GM19035 (cell line): ENCODE data around the gene CYP1A2.

Experiments used
- ATAC-seq: cut with Tn5 transposase; IDR thresholded peaks from one replicate; pipeline ENCODE4 v1.9.1; 2021; ENCODE audit not compliant: unreplicated experiment

CYP1A2 gene

DNA sequence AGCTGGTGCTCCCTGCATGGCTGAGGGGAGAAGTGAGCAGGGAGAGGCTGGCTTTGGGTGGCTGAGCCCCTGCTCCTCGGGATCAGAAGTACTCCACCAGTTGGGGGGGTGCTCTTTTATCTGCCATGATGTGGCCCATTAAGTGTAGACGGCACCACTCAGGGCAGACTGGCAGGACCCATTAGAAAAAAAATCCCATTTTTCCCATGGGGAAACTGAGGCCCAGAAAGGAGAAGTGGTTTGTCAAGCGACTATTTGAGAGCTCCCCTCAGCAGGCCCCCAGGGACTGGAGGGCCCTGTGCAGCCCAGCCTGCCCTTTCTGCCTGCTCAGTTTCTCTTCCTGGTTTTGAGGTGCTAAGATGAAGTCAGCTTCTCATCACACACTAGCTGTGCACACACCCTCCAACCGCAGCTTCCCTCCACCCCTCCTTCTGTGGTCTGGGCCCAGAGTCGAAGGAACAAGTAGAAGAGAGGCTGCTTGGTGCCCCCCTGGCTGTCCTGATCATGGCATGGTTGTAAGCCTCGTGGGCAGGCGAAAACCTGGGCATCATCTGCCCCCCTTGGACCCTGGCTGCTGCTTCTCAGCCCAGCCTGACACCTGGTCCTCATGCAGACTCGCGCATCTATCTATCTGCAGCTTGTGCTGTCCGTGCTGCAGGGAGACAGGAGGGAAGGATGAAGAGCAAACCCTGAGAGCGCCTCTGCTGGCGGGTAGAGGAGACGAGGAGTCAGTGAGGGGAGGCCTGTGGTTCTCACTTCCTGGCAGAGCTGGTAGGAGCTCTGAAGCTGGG is 38.8 kb downstream of the CYP1A2 start:
- peak; percentile 43 for ATAC-seq

GRCh38 chr15:74788042-74788682 is 39.5 kb downstream of the CYP1A2 start:
- no peak for ATAC-seq

DNA sequence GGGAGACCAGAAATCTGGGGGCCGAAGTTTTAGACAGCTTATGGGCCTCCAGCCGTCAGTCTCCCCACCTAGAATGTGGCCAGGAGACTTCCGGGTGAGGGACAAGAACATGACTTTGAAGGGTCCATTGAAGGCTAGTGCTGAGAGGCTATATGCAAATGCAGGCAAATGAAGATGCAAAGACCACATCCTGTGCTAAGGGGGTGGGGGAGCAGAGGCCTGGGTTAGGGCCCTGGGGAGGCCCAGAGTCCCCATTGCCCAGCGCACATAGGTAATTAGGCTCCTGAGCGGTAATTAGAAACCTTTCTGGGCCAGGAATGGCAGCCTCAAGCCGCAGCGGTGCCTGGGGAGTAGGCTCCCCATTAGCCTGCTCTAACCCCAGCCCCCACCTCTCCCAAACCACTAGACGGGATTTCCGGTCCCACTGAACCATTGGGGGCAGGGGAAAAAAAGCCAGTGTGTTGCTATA is 40.1 kb downstream of the CYP1A2 start:
- ATAC-seq = peak; percentile 33

- ATAC-seq = no peak
Measured at GRCh38 chr15:74789171-74789631, 40.6 kb downstream of the CYP1A2 start.

GRCh38 chr15:74789741-74790079 is 41.1 kb downstream of the CYP1A2 start:
- no peak for ATAC-seq

GRCh38 chr15:74790080-74790916 is 41.7 kb downstream of the CYP1A2 start:
- no peak for ATAC-seq

- ATAC-seq = no peak
Measured at GRCh38 chr15:74791007-74791406, 42.4 kb downstream of the CYP1A2 start.

- ATAC-seq = no peak
Measured at GRCh38 chr15:74791667-74792066, 43.0 kb downstream of the CYP1A2 start.

- no peak for ATAC-seq
Measured at GRCh38 chr15:74792227-74793016, 43.8 kb downstream of the CYP1A2 start.

GRCh38 chr15:74793135-74794028 is 44.7 kb downstream of the CYP1A2 start:
- no peak for ATAC-seq

DNA sequence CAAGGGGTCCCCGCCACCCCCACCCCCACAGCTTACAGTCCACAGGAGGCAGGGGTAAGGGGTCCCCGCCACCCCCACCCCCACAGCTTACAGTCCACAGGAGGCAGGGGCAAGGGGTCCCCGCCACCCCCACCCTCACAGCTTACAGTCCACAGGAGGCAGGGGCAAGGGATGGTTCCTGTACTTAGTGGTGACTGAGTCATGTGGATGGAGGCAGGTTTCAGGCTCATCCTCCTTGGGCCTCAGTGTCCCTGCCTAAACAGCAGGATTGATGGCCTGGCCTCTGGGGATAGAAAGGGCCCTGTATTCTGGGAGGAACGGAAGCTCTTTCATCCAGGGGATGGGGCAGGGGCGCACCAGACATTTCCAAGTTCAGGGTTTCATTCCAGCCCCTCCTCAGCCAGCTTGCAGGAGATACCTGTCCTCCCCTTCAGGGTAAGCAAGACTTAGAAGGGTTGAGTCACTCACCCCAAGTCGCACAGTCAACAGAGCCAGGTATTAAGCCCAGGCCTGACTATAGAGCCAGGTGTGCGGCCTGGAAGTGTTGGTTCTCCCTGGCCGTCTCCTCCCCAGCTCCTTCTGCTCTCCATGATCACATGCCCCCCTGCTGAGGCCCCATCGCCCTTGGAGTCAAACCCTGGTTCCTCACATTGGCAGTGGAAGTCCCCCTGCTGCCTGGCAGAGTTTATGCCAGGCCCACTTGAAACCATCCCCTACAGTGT is 45.8 kb downstream of the CYP1A2 start:
- ATAC-seq = no peak

- ATAC-seq = no peak
Measured at GRCh38 chr15:74794970-74795349, 46.3 kb downstream of the CYP1A2 start.

- no peak for ATAC-seq
Measured at GRCh38 chr15:74795966-74796625, 47.5 kb downstream of the CYP1A2 start.

DNA sequence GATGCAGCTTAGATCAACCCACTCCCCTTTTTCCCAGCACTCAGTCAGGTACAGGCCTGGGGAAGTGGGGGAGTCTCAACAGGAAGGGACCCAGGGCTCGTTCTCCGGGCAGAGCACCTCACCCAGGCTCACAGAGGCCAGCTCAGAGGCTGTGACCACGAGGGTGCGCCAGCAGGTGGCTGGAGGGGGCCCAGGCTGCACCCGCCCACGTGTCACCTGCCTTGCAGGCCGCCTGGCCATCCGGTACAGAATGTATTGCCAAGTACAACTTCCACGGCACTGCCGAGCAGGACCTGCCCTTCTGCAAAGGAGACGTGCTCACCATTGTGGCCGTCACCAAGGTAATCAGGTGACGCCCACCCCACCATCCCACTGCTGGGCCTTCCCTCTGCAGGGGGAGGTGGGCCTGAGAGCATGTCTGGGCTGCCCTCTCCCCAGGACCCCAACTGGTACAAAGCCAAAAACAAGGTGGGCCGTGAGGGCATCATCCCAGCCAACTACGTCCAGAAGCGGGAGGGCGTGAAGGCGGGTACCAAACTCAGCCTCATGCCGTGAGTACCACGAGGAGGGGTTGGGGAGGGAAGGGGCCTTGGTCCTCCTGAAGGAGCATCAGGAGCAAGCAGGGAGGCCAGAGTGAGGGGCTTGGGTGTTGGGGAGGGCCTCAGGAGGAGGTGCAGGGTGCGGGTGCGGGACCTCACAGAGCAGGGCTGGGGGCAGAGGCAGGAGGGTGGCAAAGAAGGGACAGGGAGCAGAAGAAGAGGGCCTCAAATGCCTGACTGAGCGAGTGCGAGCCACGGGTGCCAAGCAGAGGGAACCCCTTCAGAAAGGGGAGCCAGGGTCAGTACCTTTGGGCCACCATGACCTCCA is 50.0 kb downstream of the CYP1A2 start:
- ATAC-seq = no peak

- ATAC-seq = peak; percentile 16
Measured at GRCh38 chr15:74799255-74799855, 50.7 kb downstream of the CYP1A2 start.

DNA sequence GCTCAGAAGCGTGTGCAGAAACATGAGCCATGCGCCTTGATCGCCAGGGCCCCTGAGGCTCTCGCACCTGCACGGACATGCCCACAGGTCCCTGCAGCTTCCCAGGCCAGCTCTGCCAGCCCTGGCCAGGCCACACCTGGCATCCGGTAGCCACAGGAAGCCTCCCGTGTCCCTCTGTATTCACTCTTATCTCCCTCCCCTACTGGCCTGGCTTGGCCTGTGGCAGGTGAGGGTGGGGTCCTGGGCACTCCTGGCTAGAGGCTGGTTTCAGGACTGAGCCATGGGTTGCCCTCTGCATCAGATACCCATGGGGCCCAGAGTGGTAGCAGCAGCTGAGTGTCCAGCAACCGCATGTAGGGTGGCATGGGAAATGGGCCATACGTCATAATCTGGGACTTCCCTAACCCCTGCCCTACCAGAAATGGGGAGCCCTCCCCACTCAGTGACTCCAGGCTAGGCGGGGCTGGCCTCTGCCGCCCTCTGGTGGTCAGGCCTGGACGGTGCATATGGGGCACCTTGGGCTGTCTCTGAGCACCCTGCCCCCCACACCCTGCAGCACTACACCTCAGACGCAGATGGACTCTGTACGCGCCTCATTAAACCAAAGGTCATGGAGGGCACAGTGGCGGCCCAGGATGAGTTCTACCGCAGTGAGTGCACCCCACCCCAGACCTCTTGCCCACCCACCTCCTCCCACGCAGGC is 51.4 kb downstream of the CYP1A2 start:
- ATAC-seq = peak; percentile 68
